ENCODE data around the gene CASP8. TPM values are rescaled to one million over a fixed set of nuclear protein-coding genes. Genes with fewer than 3 reads are reported as not detected.

The CASP8 gene
- total RNA-seq, 1 donor from 2014 or later, result 14.4 TPM

- H3K4me3 Mint-ChIP-seq (ENCODE audit: unreplicated experiment), result no peak overlapping the region
- Histone ChIP-seq H3K4me2 (ENCODE audit: low read length) (no peak overlapping the region), H3K27me3 (ENCODE audit: insufficient read depth, low read length) (no peaks in the 10 kb centered on the region), H3K79me2 (ENCODE audit: insufficient read depth, low read length) (no peaks in the 10 kb centered on the region), H3K9ac (ENCODE audit: low read length) (no peak overlapping the region), H3K27ac (ENCODE audit: low read depth, low read length) (no peak overlapping the region), H2AFZ (ENCODE audit: low read depth, low read length) (no peak overlapping the region), H3K9me3 (ENCODE audit: insufficient read depth, low read depth, low read length) (no peaks in the 10 kb centered on the region), H4K20me1 (ENCODE audit: insufficient read depth, low read length) (no peaks in the 10 kb centered on the region), H3K4me3 (ENCODE audit: insufficient read depth, low read depth, low read length) (no peak overlapping the region), H3K36me3 (ENCODE audit: insufficient read depth, low read length) (peaks cover 17% of the 10 kb centered on the region), H3K4me1 (ENCODE audit: insufficient read depth, low read length) (no peaks in the 10 kb centered on the region)
- TF ChIP-seq CTCF (IDR thresholded peaks at IDR 0.05; ENCODE audit: insufficient read depth, low read depth, low read length) (no peak), EZH2 (IDR thresholded peaks at IDR 0.05; ENCODE audit: insufficient read depth, low read length) (no peak)
- H3K27me3 Mint-ChIP-seq (ENCODE audit: low read depth, unreplicated experiment), result no peaks in the 10 kb centered on the region
- peaks cover 21% of the 10 kb centered on the region for H3K36me3 Mint-ChIP-seq (ENCODE audit: low read depth, unreplicated experiment)
- H3K27ac Mint-ChIP-seq (ENCODE audit: unreplicated experiment), result no peak overlapping the region
- FAIRE-seq (no peak), DNase-seq (ENCODE audit: low read depth) (no peak)
- no peaks in the 10 kb centered on the region for H3K9me3 Mint-ChIP-seq (ENCODE audit: unreplicated experiment)
- H3K4me1 Mint-ChIP-seq (ENCODE audit: low read depth, unreplicated experiment), result no peaks in the 10 kb centered on the region
These were observed 14.7 kb downstream of the CASP8 start for GRCh38 chr2:201275069-201275468.

GRCh38 chr2:201275990-201276389, 15.7 kb downstream of the CASP8 start:
- Histone ChIP-seq H3K4me3 (ENCODE audit: insufficient read depth, low read depth, low read length) (no peak overlapping the region), H3K36me3 (ENCODE audit: insufficient read depth, low read length) (peaks cover 17% of the 10 kb centered on the region), H3K9me3 (ENCODE audit: insufficient read depth, low read depth, low read length) (no peaks in the 10 kb centered on the region), H3K9ac (ENCODE audit: low read length) (no peak overlapping the region), H3K79me2 (ENCODE audit: insufficient read depth, low read length) (no peaks in the 10 kb centered on the region), H2AFZ (ENCODE audit: low read depth, low read length) (no peak overlapping the region), H3K27me3 (ENCODE audit: insufficient read depth, low read length) (no peaks in the 10 kb centered on the region), H3K4me2 (ENCODE audit: low read length) (no peak overlapping the region), H4K20me1 (ENCODE audit: insufficient read depth, low read length) (no peaks in the 10 kb centered on the region), H3K27ac (ENCODE audit: low read depth, low read length) (no peak overlapping the region), H3K4me1 (ENCODE audit: insufficient read depth, low read length) (no peaks in the 10 kb centered on the region)
- Mint-ChIP-seq H3K9me3 (ENCODE audit: unreplicated experiment) (no peaks in the 10 kb centered on the region), H3K36me3 (ENCODE audit: low read depth, unreplicated experiment) (peaks cover 20% of the 10 kb centered on the region), H3K4me1 (ENCODE audit: low read depth, unreplicated experiment) (no peaks in the 10 kb centered on the region), H3K27ac (ENCODE audit: unreplicated experiment) (no peak overlapping the region), H3K4me3 (ENCODE audit: unreplicated experiment) (no peak overlapping the region), H3K27me3 (ENCODE audit: low read depth, unreplicated experiment) (no peaks in the 10 kb centered on the region)
- no peak for FAIRE-seq
- no peak for TF ChIP-seq CTCF (IDR thresholded peaks at IDR 0.05; ENCODE audit: insufficient read depth, low read depth, low read length)
- TF ChIP-seq EZH2 (IDR thresholded peaks at IDR 0.05; ENCODE audit: insufficient read depth, low read length), result no peak
- DNase-seq (ENCODE audit: low read depth), result no peak

GRCh38 chr2:201276511-201276910, 16.2 kb downstream of the CASP8 start:
- FAIRE-seq (no peak), DNase-seq (ENCODE audit: low read depth) (no peak)
- H3K27me3 Mint-ChIP-seq (ENCODE audit: low read depth, unreplicated experiment), result no peaks in the 10 kb centered on the region
- H2AFZ ChIP-seq (ENCODE audit: low read depth, low read length), result no peak overlapping the region
- no peak overlapping the region for H3K4me2 ChIP-seq (ENCODE audit: low read length)
- H3K27ac ChIP-seq (ENCODE audit: low read depth, low read length), result no peak overlapping the region
- H3K27me3 ChIP-seq (ENCODE audit: insufficient read depth, low read length), result no peaks in the 10 kb centered on the region
- no peaks in the 10 kb centered on the region for H3K79me2 ChIP-seq (ENCODE audit: insufficient read depth, low read length)
- H3K4me3 Mint-ChIP-seq (ENCODE audit: unreplicated experiment), result no peak overlapping the region
- no peaks in the 10 kb centered on the region for H3K4me1 ChIP-seq (ENCODE audit: insufficient read depth, low read length)
- H4K20me1 ChIP-seq (ENCODE audit: insufficient read depth, low read length), result no peaks in the 10 kb centered on the region
- H3K9ac ChIP-seq (ENCODE audit: low read length), result no peak overlapping the region
- peaks cover 19% of the 10 kb centered on the region for H3K36me3 Mint-ChIP-seq (ENCODE audit: low read depth, unreplicated experiment)
- no peak overlapping the region for H3K4me3 ChIP-seq (ENCODE audit: insufficient read depth, low read depth, low read length)
- peaks cover 16% of the 10 kb centered on the region for H3K36me3 ChIP-seq (ENCODE audit: insufficient read depth, low read length)
- no peaks in the 10 kb centered on the region for H3K4me1 Mint-ChIP-seq (ENCODE audit: low read depth, unreplicated experiment)
- H3K9me3 ChIP-seq (ENCODE audit: insufficient read depth, low read depth, low read length), result no peaks in the 10 kb centered on the region
- H3K27ac Mint-ChIP-seq (ENCODE audit: unreplicated experiment), result no peak overlapping the region
- TF ChIP-seq CTCF (IDR thresholded peaks at IDR 0.05; ENCODE audit: insufficient read depth, low read depth, low read length) (no peak), EZH2 (IDR thresholded peaks at IDR 0.05; ENCODE audit: insufficient read depth, low read length) (no peak)
- no peaks in the 10 kb centered on the region for H3K9me3 Mint-ChIP-seq (ENCODE audit: unreplicated experiment)

Data from astrocyte (in vitro differentiated cells and primary cell).